GM12878 (cell line): Measurements from ENCODE around the gene GHITM. TPM values are rescaled to one million over a fixed set of nuclear protein-coding genes. Genes with fewer than 3 reads are reported as not detected.

Experiments
- ATAC-seq: fragments of 200-7000 bp; cut with Tn5 transposase; 3 replicates; pipeline ENCODE4 v1.9.1; 2020; ENCODE audit warnings: mild to moderate bottlenecking, moderate library complexity
- BruUV-seq: library from RNA; stranded (reverse); fragments of 400-500 nt; replicated peaks from 2 replicates; lab custom pipeline; 2021; lab: Mats Ljungman, UMichigan
- CTCF ChIA-PET: fragments of 300-600 bp; sonication (Branson Sonifier 250); formaldehyde crosslinking; extraction: SDS; loops from one replicate; lab custom pipeline; 2021; ENCODE audit warnings: inconsistent platforms; lab: Yijun Ruan, JAX
- POLR2A ChIA-PET: fragments of 350-600 bp; formaldehyde crosslinking; extraction: SDS; loops from one replicate; lab custom pipeline; 2021; ENCODE audit warnings: inconsistent platforms; lab: Charles Lee
- RAD21 ChIA-PET: fragments of 300-600 bp; sonication (Branson Sonifier 250); formaldehyde crosslinking; loops from one replicate; lab custom pipeline; 2023; ENCODE audit warnings: antibody characterized with exemption; ENCODE audit not compliant: unreplicated experiment; lab: Charles Lee
- SMC1A ChIA-PET: fragments of 300-600 bp; sonication (Branson Sonifier 250); formaldehyde crosslinking; loops from one replicate; lab custom pipeline; 2023; ENCODE audit not compliant: unreplicated experiment, uncharacterized antibody; lab: Charles Lee
- DNase-seq: peaks from one replicate; pipeline ENCODE4 v3.0.0-alpha.2; 2011; ENCODE audit warnings: low read depth, low spot score
- FAIRE-seq: peaks from 3 replicates; lab custom pipeline; 2011; peaks lifted over from hg19 to GRCh38; lab: Jason Lieb, UNC
- H2AFZ ChIP-seq: 2 replicates; pipeline ENCODE4 v1.6.0; 2011; ENCODE audit warnings: low read depth, low read length, control low read depth; ENCODE audit not compliant: control insufficient read depth
- H3K27ac ChIP-seq: 2 replicates; pipeline ENCODE4 v1.5.1; 2011; ENCODE audit warnings: control low read depth; ENCODE audit not compliant: control insufficient read depth, insufficient read depth
- H3K27me3 ChIP-seq, 2 experiments: replicated peaks in 1 of 2; 2 replicates each; pipeline versions ENCODE4 v1.6.0 to v1.6.1; 2011; ENCODE audit warnings: low read length in 1 of 2; ENCODE audit not compliant: control insufficient read depth in 2 of 2, insufficient read depth in 2 of 2
- H3K36me3 ChIP-seq, 2 experiments: 2 replicates each; pipeline ENCODE4 v1.5.1; 2011; ENCODE audit warnings: low read length in 1 of 2; ENCODE audit not compliant: control insufficient read depth in 2 of 2, insufficient read depth in 2 of 2
- H3K4me1 ChIP-seq: 2 replicates; pipeline ENCODE4 v1.6.1; 2011; ENCODE audit warnings: mild to moderate bottlenecking, low read length, moderate library complexity, mixed read lengths; ENCODE audit not compliant: control insufficient read depth, insufficient read depth
- H3K4me2 ChIP-seq: 2 replicates; pipeline ENCODE4 v1.6.0; 2011; ENCODE audit warnings: control low read depth; ENCODE audit not compliant: control insufficient read depth, insufficient read depth
- H3K4me3 ChIP-seq: fragments of 200-600 bp; sonication (generic); 2 replicates; pipeline ENCODE4 v1.5.1; 2016
- H3K79me2 ChIP-seq: 2 replicates; pipeline ENCODE4 v1.6.0; 2011; ENCODE audit warnings: low read length; ENCODE audit not compliant: control insufficient read depth, insufficient read depth
- H3K9ac ChIP-seq: 2 replicates; pipeline ENCODE4 v1.8.0; 2011; ENCODE audit warnings: low read length, control low read depth, mixed read lengths; ENCODE audit not compliant: control insufficient read depth, insufficient read depth
- H3K9me3 ChIP-seq: replicated peaks from 3 replicates; pipeline ENCODE4 v1.5.1; 2011; ENCODE audit warnings: mild to moderate bottlenecking, low read length; ENCODE audit not compliant: control insufficient read depth, insufficient read depth
- H4K20me1 ChIP-seq: 2 replicates; pipeline ENCODE4 v1.6.0; 2011; ENCODE audit not compliant: control insufficient read depth, insufficient read depth
- BCL11A ChIP-seq: IDR thresholded peaks from 2 replicates; pipeline ENCODE4 v1.6.1; 2011; ENCODE audit warnings: low read depth, low read length
- BHLHE40 ChIP-seq, 2 experiments: fragments of 450-650 bp in 1 of 2; IDR thresholded peaks; 2 replicates each; pipeline ENCODE4 v1.6.1; 2011 to 2017; ENCODE audit warnings: low read depth in 2 of 2, borderline replicate concordance in 1 of 2, improper control_type of control experiment in 1 of 2, low read length in 1 of 2, mild to moderate bottlenecking in 1 of 2
- IRF5 ChIP-seq: fragments of 450-650 bp; IDR thresholded peaks from 2 replicates; pipeline ENCODE4 v1.6.1; 2017; ENCODE audit warnings: borderline replicate concordance
- MXI1 ChIP-seq: fragments of 150-350 bp; IDR thresholded peaks from 2 replicates; pipeline ENCODE4 v1.6.1; 2011; ENCODE audit warnings: low read depth, mild to moderate bottlenecking, inconsistent platforms, low read length, improper control_type of control experiment
- MYC ChIP-seq: IDR thresholded peaks from 2 replicates; pipeline ENCODE4 v1.6.1; 2011; ENCODE audit warnings: mild to moderate bottlenecking, low read length, moderate library complexity, inconsistent platforms; ENCODE audit not compliant: insufficient read depth, insufficient replicate concordance, insufficient read length, severe bottlenecking
- NFYB ChIP-seq: IDR thresholded peaks from 2 replicates; pipeline ENCODE4 v1.6.1; 2011; ENCODE audit warnings: low read depth, mild to moderate bottlenecking, low read length, improper control_type of control experiment, moderate library complexity; ENCODE audit not compliant: insufficient read depth
- RAD21 ChIP-seq: IDR thresholded peaks from 2 replicates; pipeline ENCODE4 v1.6.1; 2011; ENCODE audit warnings: mild to moderate bottlenecking, low read depth, low read length, moderate library complexity; ENCODE audit not compliant: insufficient read depth
- SMARCA5 ChIP-seq: fragments of 450-650 bp; IDR thresholded peaks from 2 replicates; pipeline ENCODE4 v1.6.1; 2017; ENCODE audit warnings: mild to moderate bottlenecking
- STAT1 ChIP-seq: fragments of 450-650 bp; conservative IDR thresholded peaks from 2 replicates; pipeline ENCODE4 v1.6.1; 2014; ENCODE audit warnings: antibody characterized with exemption, mild to moderate bottlenecking
- SUPT20H ChIP-seq: IDR thresholded peaks from 2 replicates; pipeline ENCODE4 v1.6.1; 2011; ENCODE audit warnings: low read depth, mild to moderate bottlenecking, low read length, moderate library complexity, borderline replicate concordance; ENCODE audit not compliant: control insufficient read depth
- SUZ12 ChIP-seq: fragments of 200-600 bp; sonication (generic); IDR thresholded peaks from one replicate; pipeline ENCODE4 v1.6.1; 2018; ENCODE audit warnings: antibody characterized with exemption, mild to moderate bottlenecking; ENCODE audit not compliant: unreplicated experiment
- USF2 ChIP-seq: IDR thresholded peaks from 2 replicates; pipeline ENCODE4 v1.6.1; 2011; ENCODE audit warnings: low read depth, low read length, improper control_type of control experiment, borderline replicate concordance
- ZNF217 ChIP-seq: fragments of 450-650 bp; IDR thresholded peaks from 2 replicates; pipeline ENCODE4 v1.6.1; 2017; ENCODE audit warnings: antibody characterized with exemption, mild to moderate bottlenecking
- WGBS: methylation state at CpG from one replicate; pipeline ENCODE4 v1.1.6; 2016; ENCODE audit warnings: low lambda C conversion rate; ENCODE audit not compliant: insufficient replicate concordance, insufficient coverage; ENCODE audit errors: missing lambda C conversion rate; 5-methylcytosine and 5-hydroxymethylcytosine counted together
- in situ Hi-C: fragments of 300-500 bp; cut with MboI; formaldehyde crosslinking; loops from 9 replicates; pipeline ENCODE4 v1.14.3; 2018; ENCODE audit warnings: mixed read lengths
- intact Hi-C: fragments of 100-400 bp; cut with micrococcal nuclease; formaldehyde crosslinking; loops from one replicate; pipeline ENCODE4 v1.14.2; 2022; ENCODE audit not compliant: unreplicated experiment
- polyA plus RNA-seq, 11 experiments: library from polyadenylated mRNA; depleted of rRNA in 4 of 11; unstranded in 6 of 11; stranded (reverse) in 5 of 11; fragments of >200 nt; fragmentation: Nextera tagmentation in 4 of 11; fragmentation: Illumina TruSeq in 1 of 11; extraction: Ambion mirVana in 4 of 11; extraction: Trizol in 1 of 11; gene quantifications; 1 replicate in 1 of 11; 2 replicates in 10 of 11; pipeline versions ENCODE4 v1.2.1 to v1.2.3, GENCODE V29; 2011 to 2016; ENCODE audit warnings: inconsistent platforms in 2 of 11, missing spikeins in 2 of 11, low read depth in 1 of 11
- total RNA-seq, 4 experiments: library from RNA; depleted of rRNA in 3 of 4; stranded (reverse); fragments of >200 nt in 3 of 4; fragmentation: Illumina TruSeq in 1 of 4; extraction: Trizol in 1 of 4; gene quantifications; 2 replicates each; pipeline versions ENCODE4 v1.2.1 to v1.2.3, GENCODE V29; 2013 to 2021
- TF ChIP-seq, protein P1 (sequence below), 3 experiments: IDR thresholded peaks in 2 of 3; conservative IDR thresholded peaks in 1 of 3; 2 replicates each; pipeline ENCODE4 v1.5.1; 2011; ENCODE audit warnings: low read depth in 3 of 3, low read length in 3 of 3, mild to moderate bottlenecking in 3 of 3, control low read depth in 2 of 3, moderate library complexity in 2 of 3, inconsistent platforms in 1 of 3, mixed read lengths in 1 of 3; ENCODE audit not compliant: control insufficient read depth in 2 of 3, insufficient read depth in 1 of 3; ENCODE audit errors: extremely low read depth in 1 of 3

The GHITM gene
- total and polyA plus RNA-seq, 10 of the 15 experiments (the other 5 are each of a cell fraction or from before 2014, with no cell fraction given) = 120 to 501 (median 209) TPM

- no peak overlapping the region for H2AFZ ChIP-seq
- H3K27me3 ChIP-seq = no peaks in the 10 kb centered on the region; a peak in 1 of 4 replicates
- H3K27ac ChIP-seq = no peak overlapping the region
- H3K4me3 ChIP-seq = no peak overlapping the region
- WGBS = 12% methylated on average over 4 of the region's 4 CpGs
- no peak overlapping the region for H3K9ac ChIP-seq
- H3K4me1 ChIP-seq = no peaks in the 10 kb centered on the region
- 0 out of 3 replicates have a peak, but pooled peaks have one; percentile 39 for ATAC-seq
- in situ Hi-C loops = no loop called here
- no peaks in the 10 kb centered on the region for H4K20me1 ChIP-seq
- H3K36me3 ChIP-seq = no peaks in the 10 kb centered on the region
- SMC1A ChIA-PET = interaction anchor here (0.6 to 1.1 kb wide), 3 partner anchors 50 to 113 kb away, joined by 3 read pairs; no protein-coding TSS in a partner anchor
- H3K9me3 ChIP-seq = no peaks in the 10 kb centered on the region
- no peak for TF ChIP-seq SUPT20H
- no peak for TF ChIP-seq SUZ12
- no peak for TF ChIP-seq BCL11A
- TF ChIP-seq IRF5 = no peak
- TF ChIP-seq STAT1 = no peak
- no peak for TF ChIP-seq SMARCA5
- TF ChIP-seq, protein P1, sequence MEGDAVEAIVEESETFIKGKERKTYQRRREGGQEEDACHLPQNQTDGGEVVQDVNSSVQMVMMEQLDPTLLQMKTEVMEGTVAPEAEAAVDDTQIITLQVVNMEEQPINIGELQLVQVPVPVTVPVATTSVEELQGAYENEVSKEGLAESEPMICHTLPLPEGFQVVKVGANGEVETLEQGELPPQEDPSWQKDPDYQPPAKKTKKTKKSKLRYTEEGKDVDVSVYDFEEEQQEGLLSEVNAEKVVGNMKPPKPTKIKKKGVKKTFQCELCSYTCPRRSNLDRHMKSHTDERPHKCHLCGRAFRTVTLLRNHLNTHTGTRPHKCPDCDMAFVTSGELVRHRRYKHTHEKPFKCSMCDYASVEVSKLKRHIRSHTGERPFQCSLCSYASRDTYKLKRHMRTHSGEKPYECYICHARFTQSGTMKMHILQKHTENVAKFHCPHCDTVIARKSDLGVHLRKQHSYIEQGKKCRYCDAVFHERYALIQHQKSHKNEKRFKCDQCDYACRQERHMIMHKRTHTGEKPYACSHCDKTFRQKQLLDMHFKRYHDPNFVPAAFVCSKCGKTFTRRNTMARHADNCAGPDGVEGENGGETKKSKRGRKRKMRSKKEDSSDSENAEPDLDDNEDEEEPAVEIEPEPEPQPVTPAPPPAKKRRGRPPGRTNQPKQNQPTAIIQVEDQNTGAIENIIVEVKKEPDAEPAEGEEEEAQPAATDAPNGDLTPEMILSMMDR (IDR thresholded peaks at IDR 0.05 in 2 of 3, conservative IDR thresholded peaks at IDR 0.05 in 1 of 3; ENCODE audit: control insufficient read depth in 2 of 3, extremely low read depth in 1 of 3, insufficient read depth in 1 of 3, low read depth in 3 of 3, low read length in 3 of 3) = peak; percentile 47 to 54 (median 51); a peak in 5 of 6 replicates
- no peak for TF ChIP-seq ZNF217
- TF ChIP-seq RAD21 = peak; percentile 41
- no peak for TF ChIP-seq BHLHE40 (IDR thresholded peaks at IDR 0.05; ENCODE audit: borderline replicate concordance in 1 of 2, low read depth in 2 of 2, low read length in 1 of 2)
- no peak for TF ChIP-seq MYC
- no peak for TF ChIP-seq USF2
- TF ChIP-seq MXI1 = no peak
- no peak for TF ChIP-seq NFYB
- TF ChIP-seq, all 136 proteins: peak for 2
- CTCF ChIA-PET = interaction anchor here (0.7 to 1.3 kb wide), 5 partner anchors 9 to 412 kb away, joined by 3 read pairs; no protein-coding TSS in a partner anchor
- no peak for DNase-seq
- BruUV-seq = no TSS peak
- RAD21 ChIA-PET = no interaction called here
- FAIRE-seq = no peak
- H3K79me2 ChIP-seq = no peaks in the 10 kb centered on the region
- H3K4me2 ChIP-seq = no peak overlapping the region
- POLR2A ChIA-PET = no interaction called here
- intact Hi-C loops = no loop called here
Observed at GRCh38 chr10:84097787-84098353, 41.4 kb upstream of the GHITM start.
